OCI-LY7 (cell line): ENCODE measurements around the gene PRMT3. TPM values are rescaled to one million over a fixed set of nuclear protein-coding genes. Genes with fewer than 3 reads are reported as not detected.

ENCODE experiments used
- BruUV-seq: library from RNA; stranded (reverse); fragments of 400-500 nt; replicated peaks from 2 replicates; lab custom pipeline; 2021; lab: Mats Ljungman, UMichigan
- CTCF ChIA-PET: fragments of 300-600 bp; sonication (Branson Sonifier 250); formaldehyde crosslinking; loops from one replicate; lab custom pipeline; 2022; ENCODE audit warnings: antibody characterized with exemption; ENCODE audit not compliant: unreplicated experiment; lab: Charles Lee
- POLR2A ChIA-PET: fragments of 300-600 bp; sonication (Branson Sonifier 250); formaldehyde crosslinking; loops from one replicate; lab custom pipeline; 2022; ENCODE audit warnings: antibody characterized with exemption; lab: Charles Lee
- DNase-seq: peaks from one replicate; pipeline ENCODE4 v3.0.0-alpha.2; 2015; ENCODE audit warnings: low spot score
- H2AFZ ChIP-seq: fragments of 200-600 bp; sonication (generic), shearing (Covaris generic); 2 replicates; pipeline ENCODE4 v1.6.1; 2014; ENCODE audit warnings: mild to moderate bottlenecking, antibody characterized with exemption, low read length, moderate library complexity
- H3K27ac ChIP-seq: fragments of 200-600 bp; sonication (generic); 2 replicates; pipeline ENCODE4 v1.5.1; 2014; ENCODE audit warnings: mixed run types, low read depth, mild to moderate bottlenecking, moderate library complexity, low read length, inconsistent platforms; ENCODE audit not compliant: poor library complexity, severe bottlenecking
- H3K36me3 ChIP-seq: fragments of 200-600 bp; sonication (generic); 2 replicates; pipeline ENCODE4 v1.6.1; 2014; ENCODE audit warnings: mild to moderate bottlenecking, antibody characterized with exemption, low read length, moderate library complexity, mixed read lengths; ENCODE audit not compliant: insufficient read depth
- H3K4me1 ChIP-seq: fragments of 200-600 bp; sonication (generic); 2 replicates; pipeline ENCODE4 v1.5.1; 2014; ENCODE audit warnings: mild to moderate bottlenecking, low read length; ENCODE audit not compliant: insufficient read depth, poor library complexity, severe bottlenecking
- H3K4me2 ChIP-seq: fragments of 200-600 bp; sonication (generic); 2 replicates; pipeline ENCODE4 v1.6.1; 2014; ENCODE audit warnings: mild to moderate bottlenecking, low read length
- H3K4me3 ChIP-seq: fragments of 200-600 bp; sonication (generic); 2 replicates; pipeline ENCODE4 v1.5.1; 2014; ENCODE audit warnings: mild to moderate bottlenecking, low read depth, low read length; ENCODE audit not compliant: poor library complexity, severe bottlenecking
- H3K79me2 ChIP-seq: fragments of 200-600 bp; sonication (generic); 2 replicates; pipeline ENCODE4 v1.6.1; 2016; ENCODE audit warnings: low read depth, mild to moderate bottlenecking, low read length, moderate library complexity, mixed read lengths; ENCODE audit not compliant: insufficient read depth
- H3K9me2 ChIP-seq: fragments of 200-600 bp; sonication (generic); 2 replicates; pipeline ENCODE4 v1.6.1; 2016; ENCODE audit warnings: mild to moderate bottlenecking, low read length, mixed read lengths; ENCODE audit not compliant: insufficient read depth
- H3K9me3 ChIP-seq: fragments of 200-600 bp; sonication (generic); 2 replicates; pipeline ENCODE4 v1.6.1; 2014; ENCODE audit warnings: mild to moderate bottlenecking, mixed run types, low read length, mixed read lengths
- H4K20me1 ChIP-seq: fragments of 200-600 bp; sonication (generic); 2 replicates; pipeline ENCODE4 v1.6.1; 2014; ENCODE audit warnings: mild to moderate bottlenecking, antibody characterized with exemption, low read length, moderate library complexity, mixed read lengths; ENCODE audit not compliant: insufficient read depth
- CTCF ChIP-seq: fragments of 200-600 bp; sonication (generic); conservative IDR thresholded peaks from 2 replicates; pipeline ENCODE4 v1.5.1; 2014; ENCODE audit warnings: mild to moderate bottlenecking, antibody characterized with exemption, low read length, moderate library complexity, mixed read lengths
- EZH2phosphoT487 ChIP-seq: fragments of 200-600 bp; sonication (generic); IDR thresholded peaks from 2 replicates; pipeline ENCODE4 v1.6.1; 2018; ENCODE audit warnings: low read depth, borderline replicate concordance, mild to moderate bottlenecking, mixed run types, antibody characterized with exemption, low read length, moderate library complexity, mixed read lengths
- intact Hi-C: fragments of 100-400 bp; cut with micrococcal nuclease; formaldehyde crosslinking; loops from one replicate; pipeline ENCODE4 v1.10.0; 2022; ENCODE audit not compliant: unreplicated experiment
- total RNA-seq, 2 experiments: library from RNA; depleted of rRNA in 1 of 2; stranded (reverse); fragments of >200 nt in 1 of 2; shearing (Covaris generic) in 1 of 2; gene quantifications; 2 replicates each; pipeline ENCODE4 v1.2.3, GENCODE V29; 2014 to 2022

PRMT3 gene
- total RNA-seq, 2 experiments from 2014 or later = 34.0 to 50.0 TPM

DNA sequence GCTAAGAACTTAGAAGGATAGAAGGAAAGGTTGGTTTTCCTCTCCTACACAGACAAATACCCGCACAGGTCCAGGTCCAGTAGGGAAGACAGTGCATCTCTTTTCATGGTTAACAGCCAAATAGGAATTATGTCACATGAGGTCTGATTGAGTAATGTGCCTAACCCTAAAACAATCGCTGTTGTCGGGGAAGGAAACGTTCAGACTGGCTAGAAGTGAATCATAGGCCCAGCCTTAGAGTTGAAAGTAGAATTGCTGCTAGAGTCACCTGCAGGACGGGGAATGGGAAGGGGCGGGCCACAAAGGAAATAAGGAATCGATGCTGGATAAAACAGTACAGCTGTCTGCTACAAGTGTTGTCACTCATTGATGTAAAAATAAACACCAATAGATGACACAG is 36.4 kb upstream of the PRMT3 start:
- TF ChIP-seq EZH2phosphoT487 (no peak), CTCF (no peak)
- Histone ChIP-seq H3K36me3 (no peaks in the 10 kb centered on the region), H3K4me3 (no peak overlapping the region), H3K4me1 (no peaks in the 10 kb centered on the region), H2AFZ (no peak overlapping the region), H3K4me2 (no peak overlapping the region), H3K9me2 (no peaks in the 10 kb centered on the region), H3K27ac (no peak overlapping the region), H3K9me3 (no peaks in the 10 kb centered on the region), H4K20me1 (no peaks in the 10 kb centered on the region), H3K79me2 (no peaks in the 10 kb centered on the region)
- intact Hi-C loops = loop anchor here (10.0 kb wide), 1 partner anchor 416 kb away; no protein-coding TSS in a partner anchor
- CTCF ChIA-PET = no interaction called here
- DNase-seq = no peak
- BruUV-seq = no TSS peak
- POLR2A ChIA-PET = no interaction called here

DNA sequence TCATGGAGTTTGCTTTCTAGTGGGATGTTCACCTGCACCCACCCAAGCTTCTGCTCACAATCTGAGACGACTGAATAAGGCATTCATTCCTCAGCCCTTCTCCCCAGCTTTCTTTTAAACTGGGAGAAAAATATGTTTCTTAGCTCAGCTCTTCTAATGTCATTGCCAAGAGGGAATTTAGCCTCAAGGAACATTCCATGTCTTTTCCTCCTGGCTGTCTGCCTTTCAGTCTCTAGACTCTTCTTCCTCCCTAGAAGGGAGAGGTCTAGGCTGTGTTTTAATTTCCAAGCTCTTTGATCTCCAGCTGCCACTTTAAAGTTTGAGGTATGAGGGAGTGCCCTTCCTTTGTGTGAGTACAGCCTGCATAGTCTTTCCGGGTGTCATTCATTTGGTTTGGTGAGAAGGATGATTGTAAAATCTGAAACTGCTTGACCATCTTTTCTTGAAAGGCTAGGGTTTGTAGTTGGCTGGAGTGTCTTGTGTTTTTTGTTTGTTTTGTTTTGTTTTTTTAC is 35.7 kb upstream of the PRMT3 start:
- intact Hi-C loops = loop anchor here (10.0 kb wide), 1 partner anchor 417 kb away; no protein-coding TSS in a partner anchor
- H3K9me3 ChIP-seq = no peaks in the 10 kb centered on the region
- H3K4me2 ChIP-seq = no peak overlapping the region
- H3K27ac ChIP-seq = no peak overlapping the region
- no peak overlapping the region for H2AFZ ChIP-seq
- no peaks in the 10 kb centered on the region for H3K79me2 ChIP-seq
- no peak for DNase-seq
- BruUV-seq = no TSS peak
- H3K4me3 ChIP-seq = no peak overlapping the region
- no peaks in the 10 kb centered on the region for H4K20me1 ChIP-seq
- ChIA-PET CTCF (interaction anchor here (0.6 kb wide), 1 partner anchor 1929 kb away, joined by 3 read pairs; no protein-coding TSS in a partner anchor), POLR2A (interaction anchor here (0.6 kb wide), 1 partner anchor 368 kb away, joined by 4 read pairs; no protein-coding TSS in a partner anchor)
- no peaks in the 10 kb centered on the region for H3K4me1 ChIP-seq
- TF ChIP-seq CTCF = no peak
- TF ChIP-seq EZH2phosphoT487 = no peak
- H3K36me3 ChIP-seq = no peaks in the 10 kb centered on the region
- H3K9me2 ChIP-seq = no peaks in the 10 kb centered on the region

DNA sequence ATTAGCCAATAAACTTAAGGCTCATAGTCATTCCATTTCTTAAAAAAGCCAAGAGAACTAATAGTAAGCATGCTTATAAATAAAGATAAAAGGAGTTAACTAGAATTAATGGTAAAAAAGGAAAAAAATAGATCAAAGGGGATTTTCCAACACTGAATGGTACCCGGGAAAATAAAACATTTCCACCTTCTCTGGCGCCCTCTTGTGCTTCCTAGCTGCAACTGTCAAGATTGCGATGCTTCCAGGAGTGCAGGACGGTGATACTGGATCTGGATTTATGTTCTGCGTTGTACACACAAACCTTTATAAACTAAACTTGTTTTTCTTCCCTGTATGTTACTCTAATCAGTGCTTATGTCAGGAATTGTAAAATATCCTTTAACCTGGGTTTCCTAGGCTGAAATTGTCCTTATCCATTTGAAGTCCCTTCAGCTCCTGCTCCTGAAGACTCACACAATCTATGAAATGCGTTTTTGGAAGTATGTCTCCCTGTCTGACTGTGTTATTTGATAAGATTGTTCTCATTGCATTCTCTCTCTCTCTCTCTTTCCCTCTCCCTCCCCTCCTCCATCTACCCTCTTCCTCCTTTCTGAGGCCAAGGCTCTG is 33.6 kb upstream of the PRMT3 start:
- no TSS peak for BruUV-seq
- H3K27ac ChIP-seq = no peak overlapping the region
- no peak overlapping the region for H3K4me2 ChIP-seq
- POLR2A ChIA-PET = interaction anchor here (1.2 kb wide), 1 partner anchor 73 kb away, joined by 4 read pairs; no protein-coding TSS in a partner anchor
- no peak overlapping the region for H3K4me3 ChIP-seq
- no peaks in the 10 kb centered on the region for H3K9me3 ChIP-seq
- H2AFZ ChIP-seq = peak overlapping the region; percentile 21; the same call in 1 of the 2 replicates
- peak; percentile 35 for DNase-seq
- no peak for TF ChIP-seq EZH2phosphoT487
- peak; percentile 90 for TF ChIP-seq CTCF
- no peaks in the 10 kb centered on the region for H4K20me1 ChIP-seq
- no peaks in the 10 kb centered on the region for H3K36me3 ChIP-seq
- no peaks in the 10 kb centered on the region for H3K9me2 ChIP-seq
- H3K79me2 ChIP-seq = no peaks in the 10 kb centered on the region
- intact Hi-C loops = loop anchor here (1.0 to 10.0 kb wide), 2 partner anchors 226 to 419 kb away; no protein-coding TSS in a partner anchor
- H3K4me1 ChIP-seq = no peaks in the 10 kb centered on the region
- CTCF ChIA-PET = no interaction called here
